OCI-LY3 (cell line): ENCODE data around the gene MYLK4.

Experiments
- H2AFZ ChIP-seq: fragments of 200-600, 300-600 bp; shearing (Covaris generic); 2 replicates; pipeline ENCODE4 v1.6.0; 2014; ENCODE audit warnings: antibody characterized with exemption, low read depth, low read length
- H3K27ac ChIP-seq: fragments of 200-600, 300-600 bp; sonication (generic); 2 replicates; pipeline ENCODE4 v1.5.1; 2014; ENCODE audit warnings: mild to moderate bottlenecking, low read length, moderate library complexity, mixed read lengths
- H3K27me3 ChIP-seq: fragments of 200-600, 300-600 bp; sonication (generic); 2 replicates; pipeline ENCODE4 v1.6.1; 2014; ENCODE audit warnings: low read depth, low read length, mixed read lengths
- H3K36me3 ChIP-seq: fragments of 200-600, 300-600 bp; sonication (generic); replicated peaks from 2 replicates; pipeline ENCODE3; 2014; ENCODE audit warnings: low read depth, low read length, mixed read lengths
- H3K4me1 ChIP-seq: fragments of 300-600, 200-600 bp; sonication (generic); 2 replicates; pipeline ENCODE4 v1.6.1; 2014; ENCODE audit warnings: low read length, mixed read lengths
- H3K4me2 ChIP-seq: fragments of 200-600, 300-600 bp; sonication (generic); 2 replicates; pipeline ENCODE4 v1.6.1; 2014; ENCODE audit warnings: low read length, mixed read lengths
- H3K4me3 ChIP-seq: fragments of 300-600, 200-600 bp; sonication (generic); 2 replicates; pipeline ENCODE4 v1.5.1; 2014; ENCODE audit warnings: antibody characterized with exemption, mild to moderate bottlenecking, low read length, moderate library complexity
- H3K79me2 ChIP-seq: fragments of 300-600, 200-600 bp; shearing (Covaris generic); 2 replicates; pipeline ENCODE4 v1.6.1; 2014; ENCODE audit warnings: mild to moderate bottlenecking, low read length, mixed read lengths
- H3K9ac ChIP-seq: fragments of 300-600, 200-600 bp; shearing (Covaris generic); 2 replicates; pipeline ENCODE4 v1.6.0; 2014; ENCODE audit warnings: mild to moderate bottlenecking, low read length, moderate library complexity
- H3K9me3 ChIP-seq: fragments of 200-600, 300-600 bp; shearing (Covaris generic); 2 replicates; pipeline ENCODE4 v1.6.1; 2014; ENCODE audit warnings: low read length, mixed read lengths; ENCODE audit not compliant: insufficient read depth
- H4K20me1 ChIP-seq: fragments of 200-600, 300-600 bp; sonication (generic); 2 replicates; pipeline ENCODE4 v1.6.1; 2016; ENCODE audit warnings: low read length, mixed read lengths; ENCODE audit not compliant: insufficient read depth
- EZH2phosphoT487 ChIP-seq: fragments of 200-600 bp; shearing (Covaris generic); IDR thresholded peaks from 2 replicates; pipeline ENCODE4 v1.6.1; 2018; ENCODE audit warnings: antibody characterized with exemption, mixed run types, low read depth
- TF ChIP-seq, protein P1 (sequence below): fragments of 200-600, 300-600 bp; sonication (generic); IDR thresholded peaks from 2 replicates; pipeline ENCODE4 v1.5.1; 2014; ENCODE audit warnings: antibody characterized with exemption, low read length, low read depth

Gene MYLK4

DNA sequence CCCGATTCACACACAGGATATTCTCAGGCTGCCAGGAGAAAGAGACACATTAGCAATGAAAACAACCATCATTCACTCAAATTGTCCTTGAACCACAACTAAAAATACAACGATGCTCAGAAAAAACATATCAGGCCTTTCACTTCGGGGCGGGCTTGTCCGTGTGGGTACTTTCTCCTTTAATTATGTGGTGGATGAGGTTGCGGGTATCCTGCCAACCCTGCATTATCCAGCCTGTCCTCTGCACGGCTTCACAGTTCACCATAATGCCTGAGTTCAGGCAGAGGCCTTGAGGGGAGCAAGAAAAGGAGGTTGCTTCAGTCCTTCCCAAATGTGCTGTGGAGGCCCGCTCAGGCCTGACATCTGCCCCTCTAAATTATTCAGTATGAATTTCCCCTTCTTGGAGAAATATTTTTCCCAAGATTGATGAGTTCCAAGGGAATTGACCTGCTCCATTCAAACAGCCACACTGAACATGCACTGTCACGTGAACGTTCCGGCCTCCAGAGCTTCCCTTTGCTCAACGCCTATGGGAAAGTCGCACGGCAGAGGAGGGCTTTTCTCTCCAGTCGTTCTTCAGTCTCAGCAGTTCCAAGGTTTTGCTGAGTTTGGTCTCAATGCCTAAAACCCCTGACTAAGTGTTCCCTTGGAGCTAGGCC lies 70.3 kb downstream of the MYLK4 start:
- H3K4me2 ChIP-seq = no peak overlapping the region
- H3K79me2 ChIP-seq = no peaks in the 10 kb centered on the region
- no peaks in the 10 kb centered on the region for H3K27me3 ChIP-seq
- H2AFZ ChIP-seq = no peak overlapping the region
- H3K36me3 ChIP-seq = no peaks in the 10 kb centered on the region
- no peak overlapping the region for H3K9ac ChIP-seq
- TF ChIP-seq, protein P1, sequence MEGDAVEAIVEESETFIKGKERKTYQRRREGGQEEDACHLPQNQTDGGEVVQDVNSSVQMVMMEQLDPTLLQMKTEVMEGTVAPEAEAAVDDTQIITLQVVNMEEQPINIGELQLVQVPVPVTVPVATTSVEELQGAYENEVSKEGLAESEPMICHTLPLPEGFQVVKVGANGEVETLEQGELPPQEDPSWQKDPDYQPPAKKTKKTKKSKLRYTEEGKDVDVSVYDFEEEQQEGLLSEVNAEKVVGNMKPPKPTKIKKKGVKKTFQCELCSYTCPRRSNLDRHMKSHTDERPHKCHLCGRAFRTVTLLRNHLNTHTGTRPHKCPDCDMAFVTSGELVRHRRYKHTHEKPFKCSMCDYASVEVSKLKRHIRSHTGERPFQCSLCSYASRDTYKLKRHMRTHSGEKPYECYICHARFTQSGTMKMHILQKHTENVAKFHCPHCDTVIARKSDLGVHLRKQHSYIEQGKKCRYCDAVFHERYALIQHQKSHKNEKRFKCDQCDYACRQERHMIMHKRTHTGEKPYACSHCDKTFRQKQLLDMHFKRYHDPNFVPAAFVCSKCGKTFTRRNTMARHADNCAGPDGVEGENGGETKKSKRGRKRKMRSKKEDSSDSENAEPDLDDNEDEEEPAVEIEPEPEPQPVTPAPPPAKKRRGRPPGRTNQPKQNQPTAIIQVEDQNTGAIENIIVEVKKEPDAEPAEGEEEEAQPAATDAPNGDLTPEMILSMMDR = no peak
- no peak for TF ChIP-seq EZH2phosphoT487
- no peaks in the 10 kb centered on the region for H4K20me1 ChIP-seq
- no peak overlapping the region for H3K4me3 ChIP-seq
- H3K9me3 ChIP-seq = no peaks in the 10 kb centered on the region
- no peak overlapping the region for H3K27ac ChIP-seq
- H3K4me1 ChIP-seq = no peaks in the 10 kb centered on the region

DNA sequence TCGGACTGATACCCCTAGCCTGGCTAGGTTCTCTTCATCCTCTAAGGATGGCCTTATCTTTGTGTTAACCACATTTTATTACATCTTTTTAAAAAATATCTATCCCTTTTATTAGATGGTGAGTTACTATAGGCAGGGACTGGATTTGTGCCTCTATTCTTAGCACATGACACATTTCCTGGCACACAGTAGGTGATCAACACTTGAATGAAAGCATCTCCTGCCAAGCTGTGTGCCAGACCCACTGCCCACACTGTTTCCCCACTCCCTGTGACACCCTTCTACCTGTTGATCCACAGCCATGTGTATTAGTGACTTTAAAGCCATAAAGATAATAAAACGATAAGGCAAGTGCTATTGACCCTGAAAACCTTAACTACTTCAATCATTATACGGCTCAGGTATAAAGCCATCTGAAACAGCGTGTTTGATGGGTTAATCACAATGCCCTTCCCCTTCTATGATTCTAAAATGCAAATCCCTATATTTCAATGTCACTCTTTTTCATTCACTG lies 73.6 kb downstream of the MYLK4 start:
- Histone ChIP-seq H3K9ac (no peak overlapping the region), H3K36me3 (no peaks in the 10 kb centered on the region), H2AFZ (no peak overlapping the region), H3K27me3 (no peaks in the 10 kb centered on the region), H3K27ac (no peak overlapping the region), H4K20me1 (no peaks in the 10 kb centered on the region), H3K4me1 (no peaks in the 10 kb centered on the region), H3K79me2 (no peaks in the 10 kb centered on the region), H3K9me3 (no peaks in the 10 kb centered on the region), H3K4me3 (no peak overlapping the region), H3K4me2 (no peak overlapping the region)
- TF ChIP-seq, protein P1 = no peak
- no peak for TF ChIP-seq EZH2phosphoT487

DNA sequence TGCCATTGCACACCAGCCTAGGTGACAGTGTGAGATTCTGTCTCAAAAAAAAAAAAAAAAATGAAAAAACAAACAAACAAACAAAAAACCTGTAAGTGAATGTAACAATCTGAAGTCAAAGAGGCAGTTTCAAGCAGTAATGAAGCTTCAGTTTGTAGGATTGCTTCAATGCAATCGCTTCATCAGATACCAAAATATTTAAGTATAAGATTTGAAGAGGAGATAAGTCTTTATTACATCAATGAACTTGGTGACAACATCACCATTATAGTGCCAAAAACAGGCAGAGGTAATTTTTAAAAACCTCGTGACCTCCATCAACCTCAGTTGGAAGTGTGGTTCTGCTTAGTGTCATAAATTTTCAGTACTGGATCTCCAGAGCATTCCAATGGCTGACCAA lies 74.7 kb downstream of the MYLK4 start:
- Histone ChIP-seq H4K20me1 (no peaks in the 10 kb centered on the region), H3K4me2 (no peak overlapping the region), H3K4me1 (no peaks in the 10 kb centered on the region), H3K27me3 (no peaks in the 10 kb centered on the region), H3K9me3 (no peaks in the 10 kb centered on the region), H2AFZ (no peak overlapping the region), H3K9ac (no peak overlapping the region), H3K36me3 (no peaks in the 10 kb centered on the region), H3K27ac (no peak overlapping the region), H3K79me2 (no peaks in the 10 kb centered on the region), H3K4me3 (no peak overlapping the region)
- no peak for TF ChIP-seq EZH2phosphoT487
- TF ChIP-seq, protein P1 = no peak

DNA sequence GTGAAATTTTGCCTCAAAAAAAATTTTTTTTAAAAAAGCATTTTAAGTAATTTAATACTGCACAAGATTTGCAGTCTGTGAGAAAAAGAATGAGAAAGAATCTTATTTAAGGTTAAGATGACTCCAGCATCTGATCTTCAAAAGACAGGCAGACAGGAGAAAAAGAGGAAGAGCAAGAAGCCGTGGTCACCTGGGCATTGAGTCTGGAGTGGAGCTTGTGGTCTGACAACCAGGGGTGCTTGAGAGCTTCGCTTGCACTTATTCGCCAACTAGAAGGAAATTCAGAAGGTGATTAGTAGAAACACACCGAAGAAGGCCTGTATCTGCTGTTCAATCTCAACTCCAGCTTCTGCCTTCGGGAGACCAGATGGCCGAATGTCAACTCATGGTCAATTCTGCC lies 75.9 kb downstream of the MYLK4 start:
- TF ChIP-seq, protein P1 = no peak
- no peak for TF ChIP-seq EZH2phosphoT487

More for the DNA sequence above, 75.9 kb downstream of the MYLK4 start:
- H3K27ac ChIP-seq = no peak overlapping the region
- H3K4me1 ChIP-seq = no peaks in the 10 kb centered on the region
- H3K9ac ChIP-seq = no peak overlapping the region
- H4K20me1 ChIP-seq = no peaks in the 10 kb centered on the region
- no peak overlapping the region for H3K4me3 ChIP-seq
- no peaks in the 10 kb centered on the region for H3K27me3 ChIP-seq
- no peak overlapping the region for H3K4me2 ChIP-seq
- H3K36me3 ChIP-seq = no peaks in the 10 kb centered on the region
- H2AFZ ChIP-seq = no peak overlapping the region
- H3K9me3 ChIP-seq = no peaks in the 10 kb centered on the region
- no peaks in the 10 kb centered on the region for H3K79me2 ChIP-seq
